Measurements from ENCODE around the gene GLCCI1.

DNA sequence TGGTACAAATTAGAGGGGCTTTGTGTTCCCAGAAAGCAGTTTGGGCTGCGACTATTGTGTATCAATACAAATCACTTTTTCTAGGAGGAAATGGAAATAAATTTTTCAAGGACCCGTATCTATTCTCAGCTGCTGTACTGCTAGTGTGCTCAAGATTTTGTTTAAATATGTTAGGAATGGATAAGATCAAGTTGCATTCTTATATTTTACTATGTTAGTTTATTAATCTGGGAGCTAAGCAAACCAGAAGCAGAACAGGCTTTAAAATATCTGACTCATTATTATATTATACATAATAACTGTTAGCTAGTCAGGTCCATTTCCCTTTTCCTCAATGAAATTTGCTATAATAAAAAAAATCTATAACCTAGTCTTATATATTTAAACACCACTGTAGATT lies 11.1 kb upstream of the GLCCI1 start:
- TF ChIP-seq GLIS3 (CRISPR knock-in tag; IDR thresholded peaks at IDR 0.05), result no peak
- TF ChIP-seq ZNF565 (CRISPR knock-in tag; conservative IDR thresholded peaks at IDR 0.05; ENCODE audit: low read depth), result no peak
- no peak for TF ChIP-seq ZNF8 (CRISPR knock-in tag; IDR thresholded peaks at IDR 0.05)
- TF ChIP-seq, protein P1, sequence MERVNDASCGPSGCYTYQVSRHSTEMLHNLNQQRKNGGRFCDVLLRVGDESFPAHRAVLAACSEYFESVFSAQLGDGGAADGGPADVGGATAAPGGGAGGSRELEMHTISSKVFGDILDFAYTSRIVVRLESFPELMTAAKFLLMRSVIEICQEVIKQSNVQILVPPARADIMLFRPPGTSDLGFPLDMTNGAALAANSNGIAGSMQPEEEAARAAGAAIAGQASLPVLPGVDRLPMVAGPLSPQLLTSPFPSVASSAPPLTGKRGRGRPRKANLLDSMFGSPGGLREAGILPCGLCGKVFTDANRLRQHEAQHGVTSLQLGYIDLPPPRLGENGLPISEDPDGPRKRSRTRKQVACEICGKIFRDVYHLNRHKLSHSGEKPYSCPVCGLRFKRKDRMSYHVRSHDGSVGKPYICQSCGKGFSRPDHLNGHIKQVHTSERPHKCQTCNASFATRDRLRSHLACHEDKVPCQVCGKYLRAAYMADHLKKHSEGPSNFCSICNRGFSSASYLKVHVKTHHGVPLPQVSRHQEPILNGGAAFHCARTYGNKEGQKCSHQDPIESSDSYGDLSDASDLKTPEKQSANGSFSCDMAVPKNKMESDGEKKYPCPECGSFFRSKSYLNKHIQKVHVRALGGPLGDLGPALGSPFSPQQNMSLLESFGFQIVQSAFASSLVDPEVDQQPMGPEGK (CRISPR knock-in tag; IDR thresholded peaks at IDR 0.05; ENCODE audit: borderline replicate concordance), result no peak
- TF ChIP-seq, protein P2, sequence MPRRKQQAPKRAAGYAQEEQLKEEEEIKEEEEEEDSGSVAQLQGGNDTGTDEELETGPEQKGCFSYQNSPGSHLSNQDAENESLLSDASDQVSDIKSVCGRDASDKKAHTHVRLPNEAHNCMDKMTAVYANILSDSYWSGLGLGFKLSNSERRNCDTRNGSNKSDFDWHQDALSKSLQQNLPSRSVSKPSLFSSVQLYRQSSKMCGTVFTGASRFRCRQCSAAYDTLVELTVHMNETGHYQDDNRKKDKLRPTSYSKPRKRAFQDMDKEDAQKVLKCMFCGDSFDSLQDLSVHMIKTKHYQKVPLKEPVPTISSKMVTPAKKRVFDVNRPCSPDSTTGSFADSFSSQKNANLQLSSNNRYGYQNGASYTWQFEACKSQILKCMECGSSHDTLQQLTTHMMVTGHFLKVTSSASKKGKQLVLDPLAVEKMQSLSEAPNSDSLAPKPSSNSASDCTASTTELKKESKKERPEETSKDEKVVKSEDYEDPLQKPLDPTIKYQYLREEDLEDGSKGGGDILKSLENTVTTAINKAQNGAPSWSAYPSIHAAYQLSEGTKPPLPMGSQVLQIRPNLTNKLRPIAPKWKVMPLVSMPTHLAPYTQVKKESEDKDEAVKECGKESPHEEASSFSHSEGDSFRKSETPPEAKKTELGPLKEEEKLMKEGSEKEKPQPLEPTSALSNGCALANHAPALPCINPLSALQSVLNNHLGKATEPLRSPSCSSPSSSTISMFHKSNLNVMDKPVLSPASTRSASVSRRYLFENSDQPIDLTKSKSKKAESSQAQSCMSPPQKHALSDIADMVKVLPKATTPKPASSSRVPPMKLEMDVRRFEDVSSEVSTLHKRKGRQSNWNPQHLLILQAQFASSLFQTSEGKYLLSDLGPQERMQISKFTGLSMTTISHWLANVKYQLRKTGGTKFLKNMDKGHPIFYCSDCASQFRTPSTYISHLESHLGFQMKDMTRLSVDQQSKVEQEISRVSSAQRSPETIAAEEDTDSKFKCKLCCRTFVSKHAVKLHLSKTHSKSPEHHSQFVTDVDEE (CRISPR knock-in tag; IDR thresholded peaks at IDR 0.05), result no peak
- TF ChIP-seq OSR1 (CRISPR knock-in tag; IDR thresholded peaks at IDR 0.05), result no peak
- TF ChIP-seq RARB (CRISPR knock-in tag; IDR thresholded peaks at IDR 0.05), result no peak
- no peak for TF ChIP-seq SNAI2 (CRISPR knock-in tag; IDR thresholded peaks at IDR 0.05)
- TF ChIP-seq ZFP3 (CRISPR knock-in tag; IDR thresholded peaks at IDR 0.05), result no peak
- TF ChIP-seq ARNTL (CRISPR knock-in tag; IDR thresholded peaks at IDR 0.05; ENCODE audit: borderline replicate concordance, low read depth), result no peak
- TF ChIP-seq ISL1 (CRISPR knock-in tag; IDR thresholded peaks at IDR 0.05), result no peak
- TF ChIP-seq, protein P3, sequence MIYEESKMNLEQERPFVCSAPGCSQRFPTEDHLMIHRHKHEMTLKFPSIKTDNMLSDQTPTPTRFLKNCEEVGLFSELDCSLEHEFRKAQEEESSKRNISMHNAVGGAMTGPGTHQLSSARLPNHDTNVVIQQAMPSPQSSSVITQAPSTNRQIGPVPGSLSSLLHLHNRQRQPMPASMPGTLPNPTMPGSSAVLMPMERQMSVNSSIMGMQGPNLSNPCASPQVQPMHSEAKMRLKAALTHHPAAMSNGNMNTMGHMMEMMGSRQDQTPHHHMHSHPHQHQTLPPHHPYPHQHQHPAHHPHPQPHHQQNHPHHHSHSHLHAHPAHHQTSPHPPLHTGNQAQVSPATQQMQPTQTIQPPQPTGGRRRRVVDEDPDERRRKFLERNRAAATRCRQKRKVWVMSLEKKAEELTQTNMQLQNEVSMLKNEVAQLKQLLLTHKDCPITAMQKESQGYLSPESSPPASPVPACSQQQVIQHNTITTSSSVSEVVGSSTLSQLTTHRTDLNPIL (CRISPR knock-in tag; IDR thresholded peaks at IDR 0.05; ENCODE audit: low read depth), result no peak
- TF ChIP-seq ESRRG (CRISPR knock-in tag; IDR thresholded peaks at IDR 0.05), result no peak
- no peak for TF ChIP-seq BACH2 (CRISPR knock-in tag; IDR thresholded peaks at IDR 0.05; ENCODE audit: borderline replicate concordance)

Data from SK-N-SH treated with all-trans-retinoic acid at 6 μM for 48 hours (cell line).